GM12878 (cell line): ENCODE data around the gene PARG. TPM values are rescaled to one million over a fixed set of nuclear protein-coding genes. Genes with fewer than 3 reads are reported as not detected.
"Not testable (repeated sequence)": the region's sequence is repeated elsewhere in the genome, so short reads cannot be mapped to it uniquely, and the experiment has no call there.

Experiments
- ATAC-seq: fragments of 200-7000 bp; cut with Tn5 transposase; 3 replicates; pipeline ENCODE4 v1.9.1; 2020; ENCODE audit warnings: mild to moderate bottlenecking, moderate library complexity
- BruUV-seq: library from RNA; stranded (reverse); fragments of 400-500 nt; replicated peaks from 2 replicates; lab custom pipeline; 2021; lab: Mats Ljungman, UMichigan
- CTCF ChIA-PET: fragments of 300-600 bp; sonication (Branson Sonifier 250); formaldehyde crosslinking; extraction: SDS; loops from one replicate; lab custom pipeline; 2021; ENCODE audit warnings: inconsistent platforms; lab: Yijun Ruan, JAX
- POLR2A ChIA-PET: fragments of 350-600 bp; formaldehyde crosslinking; extraction: SDS; loops from one replicate; lab custom pipeline; 2021; ENCODE audit warnings: inconsistent platforms; lab: Charles Lee
- RAD21 ChIA-PET: fragments of 300-600 bp; sonication (Branson Sonifier 250); formaldehyde crosslinking; loops from one replicate; lab custom pipeline; 2023; ENCODE audit warnings: antibody characterized with exemption; ENCODE audit not compliant: unreplicated experiment; lab: Charles Lee
- SMC1A ChIA-PET: fragments of 300-600 bp; sonication (Branson Sonifier 250); formaldehyde crosslinking; loops from one replicate; lab custom pipeline; 2023; ENCODE audit not compliant: unreplicated experiment, uncharacterized antibody; lab: Charles Lee
- DNase-seq: peaks from one replicate; pipeline ENCODE4 v3.0.0-alpha.2; 2011; ENCODE audit warnings: low read depth, low spot score
- FAIRE-seq: peaks from 3 replicates; lab custom pipeline; 2011; peaks lifted over from hg19 to GRCh38; lab: Jason Lieb, UNC
- H2AFZ ChIP-seq: 2 replicates; pipeline ENCODE4 v1.6.0; 2011; ENCODE audit warnings: low read depth, low read length, control low read depth; ENCODE audit not compliant: control insufficient read depth
- H3K27ac ChIP-seq: 2 replicates; pipeline ENCODE4 v1.5.1; 2011; ENCODE audit warnings: control low read depth; ENCODE audit not compliant: control insufficient read depth, insufficient read depth
- H3K27me3 ChIP-seq, 2 experiments: replicated peaks in 1 of 2; 2 replicates each; pipeline versions ENCODE4 v1.6.0 to v1.6.1; 2011; ENCODE audit warnings: low read length in 1 of 2; ENCODE audit not compliant: control insufficient read depth in 2 of 2, insufficient read depth in 2 of 2
- H3K36me3 ChIP-seq, 2 experiments: 2 replicates each; pipeline ENCODE4 v1.5.1; 2011; ENCODE audit warnings: low read length in 1 of 2; ENCODE audit not compliant: control insufficient read depth in 2 of 2, insufficient read depth in 2 of 2
- H3K4me1 ChIP-seq: 2 replicates; pipeline ENCODE4 v1.6.1; 2011; ENCODE audit warnings: mild to moderate bottlenecking, low read length, moderate library complexity, mixed read lengths; ENCODE audit not compliant: control insufficient read depth, insufficient read depth
- H3K4me2 ChIP-seq: 2 replicates; pipeline ENCODE4 v1.6.0; 2011; ENCODE audit warnings: control low read depth; ENCODE audit not compliant: control insufficient read depth, insufficient read depth
- H3K4me3 ChIP-seq: fragments of 200-600 bp; sonication (generic); 2 replicates; pipeline ENCODE4 v1.5.1; 2016
- H3K79me2 ChIP-seq: 2 replicates; pipeline ENCODE4 v1.6.0; 2011; ENCODE audit warnings: low read length; ENCODE audit not compliant: control insufficient read depth, insufficient read depth
- H3K9ac ChIP-seq: 2 replicates; pipeline ENCODE4 v1.8.0; 2011; ENCODE audit warnings: low read length, control low read depth, mixed read lengths; ENCODE audit not compliant: control insufficient read depth, insufficient read depth
- H3K9me3 ChIP-seq: replicated peaks from 3 replicates; pipeline ENCODE4 v1.5.1; 2011; ENCODE audit warnings: mild to moderate bottlenecking, low read length; ENCODE audit not compliant: control insufficient read depth, insufficient read depth
- H4K20me1 ChIP-seq: 2 replicates; pipeline ENCODE4 v1.6.0; 2011; ENCODE audit not compliant: control insufficient read depth, insufficient read depth
- BHLHE40 ChIP-seq, 2 experiments: fragments of 450-650 bp in 1 of 2; IDR thresholded peaks; 2 replicates each; pipeline ENCODE4 v1.6.1; 2011 to 2017; ENCODE audit warnings: low read depth in 2 of 2, borderline replicate concordance in 1 of 2, improper control_type of control experiment in 1 of 2, low read length in 1 of 2, mild to moderate bottlenecking in 1 of 2
- HDGF ChIP-seq: fragments of 450-650 bp; IDR thresholded peaks from 2 replicates; pipeline ENCODE4 v1.6.1; 2016; ENCODE audit warnings: antibody characterized with exemption
- MTA3 ChIP-seq: IDR thresholded peaks from 2 replicates; pipeline ENCODE4 v1.6.1; 2012; ENCODE audit warnings: low read length, inconsistent platforms, borderline replicate concordance
- NFYA ChIP-seq: IDR thresholded peaks from 2 replicates; pipeline ENCODE4 v1.6.1; 2011; ENCODE audit warnings: low read depth, mild to moderate bottlenecking, low read length, improper control_type of control experiment, borderline replicate concordance
- NR2C2 ChIP-seq: IDR thresholded peaks from 2 replicates; pipeline ENCODE4 v1.6.1; 2011; ENCODE audit warnings: borderline replicate concordance, low read depth; ENCODE audit not compliant: control insufficient read depth, insufficient read length
- POLR2A ChIP-seq: IDR thresholded peaks from 2 replicates; pipeline ENCODE4 v1.6.1; 2011; ENCODE audit warnings: low read depth, mild to moderate bottlenecking, low read length
- POU2F2 ChIP-seq: IDR thresholded peaks from 3 replicates; pipeline ENCODE4 v1.6.1; 2011; ENCODE audit warnings: low read depth, mild to moderate bottlenecking, low read length, borderline replicate concordance
- SREBF2 ChIP-seq: IDR thresholded peaks from 2 replicates; pipeline ENCODE4 v1.6.1; 2012; ENCODE audit warnings: mild to moderate bottlenecking, low read length
- STAT3 ChIP-seq: IDR thresholded peaks from 2 replicates; pipeline ENCODE4 v1.6.1; 2011; ENCODE audit warnings: low read depth, low read length, improper control_type of control experiment
- YBX1 ChIP-seq: fragments of 450-650 bp; IDR thresholded peaks from 2 replicates; pipeline ENCODE4 v1.6.1; 2016; ENCODE audit warnings: antibody characterized with exemption
- WGBS: methylation state at CpG from one replicate; pipeline ENCODE4 v1.1.6; 2016; ENCODE audit warnings: low lambda C conversion rate; ENCODE audit not compliant: insufficient replicate concordance, insufficient coverage; ENCODE audit errors: missing lambda C conversion rate; 5-methylcytosine and 5-hydroxymethylcytosine counted together
- in situ Hi-C: fragments of 300-500 bp; cut with MboI; formaldehyde crosslinking; loops from 9 replicates; pipeline ENCODE4 v1.14.3; 2018; ENCODE audit warnings: mixed read lengths
- intact Hi-C: fragments of 100-400 bp; cut with micrococcal nuclease; formaldehyde crosslinking; loops from one replicate; pipeline ENCODE4 v1.14.2; 2022; ENCODE audit not compliant: unreplicated experiment
- polyA plus RNA-seq, 11 experiments: library from polyadenylated mRNA; depleted of rRNA in 4 of 11; unstranded in 6 of 11; stranded (reverse) in 5 of 11; fragments of >200 nt; fragmentation: Nextera tagmentation in 4 of 11; fragmentation: Illumina TruSeq in 1 of 11; extraction: Ambion mirVana in 4 of 11; extraction: Trizol in 1 of 11; gene quantifications; 1 replicate in 1 of 11; 2 replicates in 10 of 11; pipeline versions ENCODE4 v1.2.1 to v1.2.3, GENCODE V29; 2011 to 2016; ENCODE audit warnings: inconsistent platforms in 2 of 11, missing spikeins in 2 of 11, low read depth in 1 of 11
- total RNA-seq, 4 experiments: library from RNA; depleted of rRNA in 3 of 4; stranded (reverse); fragments of >200 nt in 3 of 4; fragmentation: Illumina TruSeq in 1 of 4; extraction: Trizol in 1 of 4; gene quantifications; 2 replicates each; pipeline versions ENCODE4 v1.2.1 to v1.2.3, GENCODE V29; 2013 to 2021
- TF ChIP-seq, protein P1 (sequence below): fragments of 450-650 bp; IDR thresholded peaks from 2 replicates; pipeline ENCODE4 v1.6.1; 2016; ENCODE audit warnings: mild to moderate bottlenecking
- TF ChIP-seq, protein P2 (sequence below): IDR thresholded peaks from 2 replicates; pipeline ENCODE4 v1.6.1; 2012; ENCODE audit warnings: mild to moderate bottlenecking, low read depth, low read length

Gene PARG
- total and polyA plus RNA-seq, 10 of the 15 experiments (the other 5 are each of a cell fraction or from before 2014, with no cell fraction given): 4.8 to 35.4 (median 21.9) TPM

DNA sequence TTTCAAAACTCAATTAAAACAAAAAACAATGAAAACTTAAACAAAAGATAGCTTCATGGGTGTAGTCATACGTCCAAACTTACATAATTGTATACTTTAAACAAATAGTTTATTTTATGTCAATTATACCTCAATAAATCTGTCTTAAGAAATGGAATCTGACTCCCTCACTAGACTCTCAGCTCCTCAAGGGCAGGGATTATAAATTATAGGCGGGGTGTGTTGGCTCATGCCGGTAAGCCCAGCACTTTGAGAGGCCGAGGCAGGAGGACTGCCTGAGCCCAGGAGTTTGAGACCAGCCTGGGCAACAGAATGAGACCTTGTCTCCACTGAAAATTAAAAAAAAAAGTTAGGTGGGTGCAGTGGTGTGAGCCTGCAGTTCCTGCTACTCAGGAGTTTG is 92.3 kb downstream of the PARG start:
- 100% methylated on average over 4 of the region's 4 CpGs for WGBS
- H3K4me3 ChIP-seq, H3K36me3 ChIP-seq, H2AFZ ChIP-seq, H3K9ac ChIP-seq, H3K4me1 ChIP-seq, CTCF ChIA-PET, DNase-seq, BruUV-seq, FAIRE-seq, H3K27me3 ChIP-seq, in situ Hi-C loops, H3K27ac ChIP-seq, H3K79me2 ChIP-seq, SMC1A ChIA-PET, RAD21 ChIA-PET, POLR2A ChIA-PET, intact Hi-C loops, H3K9me3 ChIP-seq, ATAC-seq, H4K20me1 ChIP-seq, H3K4me2 ChIP-seq: not testable (repeated sequence)

DNA sequence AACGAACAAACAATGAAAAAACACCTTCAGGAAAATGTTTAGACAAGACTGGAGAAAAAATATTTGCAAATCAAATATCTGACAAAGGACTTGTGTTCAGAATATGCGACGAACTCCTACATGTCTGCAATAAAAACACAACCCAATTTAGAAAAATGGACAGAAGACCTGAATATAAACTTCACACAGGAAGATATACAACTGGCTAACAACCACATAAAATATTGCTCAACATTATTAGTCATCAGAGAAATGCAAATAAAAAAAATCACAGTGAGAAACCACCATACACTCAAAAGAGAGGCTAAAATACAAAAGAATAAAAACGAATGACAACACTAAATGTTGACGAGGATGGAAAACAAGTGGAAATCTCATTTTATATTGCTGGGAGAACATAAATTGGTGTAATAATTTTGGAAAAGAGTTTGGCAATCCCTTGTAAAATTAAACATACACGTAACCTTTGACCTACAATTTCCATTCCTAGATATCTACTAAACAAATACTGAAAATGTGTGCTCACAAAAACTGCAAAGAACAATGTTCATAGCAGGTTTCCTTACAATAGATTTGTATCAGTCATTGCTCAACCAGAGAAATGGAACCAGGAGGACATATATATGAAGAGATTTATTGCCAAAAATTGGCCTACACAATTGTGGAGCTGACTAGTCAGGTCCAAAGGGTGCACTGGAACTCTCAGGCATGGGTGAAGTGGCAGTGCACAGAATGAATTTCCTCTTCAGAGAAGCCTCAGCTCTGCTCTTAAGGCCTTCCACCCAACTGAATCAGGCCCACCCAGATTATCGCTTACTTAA is 96.8 kb downstream of the PARG start:
- no peaks in the 10 kb centered on the region for H4K20me1 ChIP-seq
- BruUV-seq: no TSS peak
- no peaks in the 10 kb centered on the region for H3K79me2 ChIP-seq
- WGBS: 90% methylated on average over 7 of the region's 7 CpGs
- no peak overlapping the region for H3K9ac ChIP-seq
- no peaks in the 10 kb centered on the region for H3K27me3 ChIP-seq
- ChIA-PET RAD21 (no interaction called here), POLR2A (no interaction called here), SMC1A (no interaction called here), CTCF (no interaction called here)
- DNase-seq (no peak), FAIRE-seq (no peak), ATAC-seq (no peak)
- TF ChIP-seq, protein P1, sequence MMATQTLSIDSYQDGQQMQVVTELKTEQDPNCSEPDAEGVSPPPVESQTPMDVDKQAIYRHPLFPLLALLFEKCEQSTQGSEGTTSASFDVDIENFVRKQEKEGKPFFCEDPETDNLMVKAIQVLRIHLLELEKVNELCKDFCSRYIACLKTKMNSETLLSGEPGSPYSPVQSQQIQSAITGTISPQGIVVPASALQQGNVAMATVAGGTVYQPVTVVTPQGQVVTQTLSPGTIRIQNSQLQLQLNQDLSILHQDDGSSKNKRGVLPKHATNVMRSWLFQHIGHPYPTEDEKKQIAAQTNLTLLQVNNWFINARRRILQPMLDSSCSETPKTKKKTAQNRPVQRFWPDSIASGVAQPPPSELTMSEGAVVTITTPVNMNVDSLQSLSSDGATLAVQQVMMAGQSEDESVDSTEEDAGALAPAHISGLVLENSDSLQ: no peak
- TF ChIP-seq SREBF2 (no peak), BHLHE40 (IDR thresholded peaks at IDR 0.05; ENCODE audit: borderline replicate concordance in 1 of 2, low read depth in 2 of 2, low read length in 1 of 2) (no peak), POU2F2 (no peak), NFYA (no peak), STAT3 (no peak), YBX1 (no peak), NR2C2 (no peak), POLR2A (no peak), HDGF (no peak), MTA3 (no peak)
- TF ChIP-seq, protein P2, sequence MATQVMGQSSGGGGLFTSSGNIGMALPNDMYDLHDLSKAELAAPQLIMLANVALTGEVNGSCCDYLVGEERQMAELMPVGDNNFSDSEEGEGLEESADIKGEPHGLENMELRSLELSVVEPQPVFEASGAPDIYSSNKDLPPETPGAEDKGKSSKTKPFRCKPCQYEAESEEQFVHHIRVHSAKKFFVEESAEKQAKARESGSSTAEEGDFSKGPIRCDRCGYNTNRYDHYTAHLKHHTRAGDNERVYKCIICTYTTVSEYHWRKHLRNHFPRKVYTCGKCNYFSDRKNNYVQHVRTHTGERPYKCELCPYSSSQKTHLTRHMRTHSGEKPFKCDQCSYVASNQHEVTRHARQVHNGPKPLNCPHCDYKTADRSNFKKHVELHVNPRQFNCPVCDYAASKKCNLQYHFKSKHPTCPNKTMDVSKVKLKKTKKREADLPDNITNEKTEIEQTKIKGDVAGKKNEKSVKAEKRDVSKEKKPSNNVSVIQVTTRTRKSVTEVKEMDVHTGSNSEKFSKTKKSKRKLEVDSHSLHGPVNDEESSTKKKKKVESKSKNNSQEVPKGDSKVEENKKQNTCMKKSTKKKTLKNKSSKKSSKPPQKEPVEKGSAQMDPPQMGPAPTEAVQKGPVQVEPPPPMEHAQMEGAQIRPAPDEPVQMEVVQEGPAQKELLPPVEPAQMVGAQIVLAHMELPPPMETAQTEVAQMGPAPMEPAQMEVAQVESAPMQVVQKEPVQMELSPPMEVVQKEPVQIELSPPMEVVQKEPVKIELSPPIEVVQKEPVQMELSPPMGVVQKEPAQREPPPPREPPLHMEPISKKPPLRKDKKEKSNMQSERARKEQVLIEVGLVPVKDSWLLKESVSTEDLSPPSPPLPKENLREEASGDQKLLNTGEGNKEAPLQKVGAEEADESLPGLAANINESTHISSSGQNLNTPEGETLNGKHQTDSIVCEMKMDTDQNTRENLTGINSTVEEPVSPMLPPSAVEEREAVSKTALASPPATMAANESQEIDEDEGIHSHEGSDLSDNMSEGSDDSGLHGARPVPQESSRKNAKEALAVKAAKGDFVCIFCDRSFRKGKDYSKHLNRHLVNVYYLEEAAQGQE: no peak
- H3K4me1 ChIP-seq: no peaks in the 10 kb centered on the region
- no peak overlapping the region for H3K4me2 ChIP-seq
- in situ Hi-C loops: no loop called here
- no peak overlapping the region for H2AFZ ChIP-seq
- no peak overlapping the region for H3K4me3 ChIP-seq
- H3K27ac ChIP-seq: no peak overlapping the region
- intact Hi-C loops: no loop called here
- H3K9me3 ChIP-seq: no peaks in the 10 kb centered on the region
- peaks cover 0 to 11% of the 10 kb centered on the region in 2 experiments; a peak in 3 of 4 replicates for H3K36me3 ChIP-seq
